ENCODE data around the gene ARHGAP35.

Gene ARHGAP35

GRCh38 chr19:46906221-46906620 lies 45.4 kb downstream of the ARHGAP35 start:
- DNase-seq, result no peak

GRCh38 chr19:46907880-46908279 lies 47.1 kb downstream of the ARHGAP35 start:
- DNase-seq, result no peak

DNA sequence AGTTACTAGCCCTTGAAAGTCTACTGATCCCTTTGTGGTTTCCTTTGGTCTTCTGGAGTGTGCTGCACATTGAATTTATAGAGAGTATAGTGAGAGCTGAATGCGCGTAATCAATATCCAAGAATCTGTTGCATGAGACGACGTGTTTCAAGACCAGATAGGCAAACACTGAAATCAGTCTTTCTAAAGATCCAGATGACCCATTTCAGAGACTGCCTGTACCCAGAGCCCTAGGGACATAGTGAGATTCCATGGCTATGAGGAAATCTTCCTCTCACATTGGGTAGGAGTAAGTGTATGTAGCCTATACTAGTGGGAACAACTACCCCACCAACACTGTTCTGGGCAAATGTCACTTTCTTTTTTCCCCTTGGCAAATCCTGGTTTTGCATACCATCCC lies 48.6 kb downstream of the ARHGAP35 start:
- no peak for DNase-seq
